K562 (cell line): ENCODE results near the gene RECQL5. TPM values are rescaled to one million over a fixed set of nuclear protein-coding genes. Genes with fewer than 3 reads are reported as not detected.

ENCODE experiments used
- MGA ChIP-seq: fragments of 450-650 bp; IDR thresholded peaks from 2 replicates; pipeline ENCODE4 v1.6.1; 2016; ENCODE audit warnings: mild to moderate bottlenecking, moderate library complexity
- NFIX ChIP-seq: fragments of 250-450 bp; sonication (Bioruptor Pico); IDR thresholded peaks from 2 replicates; pipeline ENCODE4 v1.4.0; 2020; ENCODE audit warnings: low read depth, mild to moderate bottlenecking, moderate library complexity
- PURB ChIP-seq: sonication (generic); formaldehyde crosslinking; IDR thresholded peaks from 2 replicates; pipeline ENCODE4 v1.9.0; 2021; ENCODE audit warnings: low read depth, mild to moderate bottlenecking, missing genetic modification reagents
- SETDB1 ChIP-seq: IDR thresholded peaks from one replicate; pipeline ENCODE4 v1.6.1; 2012; ENCODE audit warnings: low read length, control low read depth, inconsistent platforms
- SP2 ChIP-seq: IDR thresholded peaks from 2 replicates; pipeline ENCODE4 v1.6.1; 2011; ENCODE audit warnings: mild to moderate bottlenecking, low read depth, low read length, moderate library complexity; ENCODE audit not compliant: poor library complexity, severe bottlenecking; ENCODE audit errors: extremely low read depth
- TFE3 ChIP-seq: fragments of 450-650 bp; formaldehyde crosslinking; IDR thresholded peaks from 2 replicates; pipeline ENCODE4 v1.4.0; 2020; ENCODE audit warnings: mild to moderate bottlenecking, mixed read lengths
- THAP7 ChIP-seq: fragments of 250-450 bp; sonication (Bioruptor Pico); IDR thresholded peaks from 2 replicates; pipeline ENCODE4 v1.5.0; 2021
- ZNF274 ChIP-seq: IDR thresholded peaks from 2 replicates; pipeline ENCODE4 v1.6.1; 2011; ENCODE audit warnings: low read depth, mild to moderate bottlenecking, low read length, moderate library complexity, borderline replicate concordance
- ZNF592 ChIP-seq: fragments of 450-650 bp; IDR thresholded peaks from 2 replicates; pipeline ENCODE4 v1.6.1; 2017; ENCODE audit warnings: antibody characterized with exemption, mild to moderate bottlenecking
- ZNF717 ChIP-seq: fragments of 250-450 bp; sonication (Bioruptor Pico); IDR thresholded peaks from 2 replicates; pipeline ENCODE4 v1.5.0; 2021
- polyA plus RNA-seq, 8 experiments: library from polyadenylated mRNA; depleted of rRNA in 4 of 8; stranded (reverse) in 5 of 8; unstranded in 3 of 8; fragments of >200 nt; fragmentation: Nextera tagmentation in 2 of 8; fragmentation: Illumina TruSeq in 1 of 8; extraction: Ambion mirVana in 2 of 8; extraction: Trizol in 1 of 8; gene quantifications; 2 replicates each; pipeline versions ENCODE4 v1.2.1 to v1.2.3, GENCODE V29; 2011 to 2014; ENCODE audit warnings: inconsistent platforms in 1 of 8, missing spikeins in 1 of 8
- total RNA-seq, 7 experiments: library from RNA; depleted of rRNA in 6 of 7; stranded (reverse); fragments of >200 nt in 6 of 7; fragmentation: Illumina TruSeq in 2 of 7; extraction: Trizol in 2 of 7; gene quantifications; 2 replicates each; pipeline versions ENCODE4 v1.2.1 to v1.2.3, GENCODE V29; 2011 to 2021; ENCODE audit warnings: low replicate concordance in 1 of 7

Gene RECQL5
- total and polyA plus RNA-seq, 9 of the 15 experiments (the other 6 are each of a cell fraction or from before 2014, with no cell fraction given): 4.1 to 34.8 (median 16.4) TPM

- peak; percentile 23; the same call in 1 of the 2 replicates for TF ChIP-seq MGA
- TF ChIP-seq SETDB1: no peak
- no peak for TF ChIP-seq ZNF717
- TF ChIP-seq ZNF592: no peak
- TF ChIP-seq PURB: no peak
- TF ChIP-seq ZNF274: no peak
- no peak for TF ChIP-seq THAP7 (CRISPR knock-in tag)
- no peak for TF ChIP-seq TFE3
- TF ChIP-seq SP2: no peak
- no peak for TF ChIP-seq NFIX (CRISPR knock-in tag)
Measured at GRCh38 chr17:75588596-75589011, 78.3 kb downstream of the RECQL5 start (continued).
